ENCODE measurements around the gene RPS25. TPM values are rescaled to one million over a fixed set of nuclear protein-coding genes. Genes with fewer than 3 reads are reported as not detected.
A peak's percentile ranks its signal among the peaks of the same experiment; 100 is the strongest.

Gene RPS25
- total and polyA plus RNA-seq, 2 donors from 2014 or later = 852 to 1,047 TPM

GRCh38 chr11:119025978-119026766, 8.0 kb upstream of the RPS25 start:
- Histone ChIP-seq H3K9me3 (ENCODE audit: control insufficient read depth in 2 of 3, insufficient read depth in 1 of 3, low read length in 3 of 3) (no peaks in the 10 kb centered on the region), H3K4me1 (ENCODE audit: control insufficient read depth in 2 of 3, insufficient read depth in 2 of 3, low read depth in 1 of 3, low read length in 3 of 3) (peaks cover 5 to 53% (median 50%) of the 10 kb centered on the region in 3 donors), H3K27ac (ENCODE audit: low read depth in 2 of 2, low read length in 2 of 2) (peak overlapping the region in 1 of 2 donors; percentile 20), H3K36me3 (ENCODE audit: control insufficient read depth in 2 of 3, insufficient read depth in 3 of 3, low read length in 3 of 3) (peaks cover 9 to 47% (median 31%) of the 10 kb centered on the region in 3 donors), H3K4me3 (ENCODE audit: low read length in 3 of 3) (peak overlapping the region; percentile 12 to 91 (median 70)), H3K27me3 (ENCODE audit: control insufficient read depth, insufficient read depth, low read length) (no peaks in the 10 kb centered on the region), H3K9ac (ENCODE audit: low read length in 3 of 3) (no peak overlapping the region)
- DNase-seq (no peak), FAIRE-seq (no peak)
- intact Hi-C loops (cut with DNase I) = no loop called here
- TF ChIP-seq CTCF (IDR thresholded peaks at IDR 0.05; ENCODE audit: borderline replicate concordance, extremely low read depth, insufficient read depth) = no peak

- Histone ChIP-seq H3K36me3 (ENCODE audit: control insufficient read depth in 2 of 3, insufficient read depth in 3 of 3, low read length in 3 of 3) (peaks cover 9 to 47% (median 31%) of the 10 kb centered on the region in 3 donors), H3K9ac (ENCODE audit: low read length in 3 of 3) (no peak overlapping the region)
Observed at GRCh38 chr11:119025541-119025940, 7.4 kb upstream of the RPS25 start.

GRCh38 chr11:119025099-119025473, 6.9 kb upstream of the RPS25 start:
- H3K9ac ChIP-seq (ENCODE audit: low read length in 3 of 3) = no peak overlapping the region
- TF ChIP-seq CTCF (IDR thresholded peaks at IDR 0.05; ENCODE audit: borderline replicate concordance, extremely low read depth, insufficient read depth) = no peak
- peaks cover 5 to 57% (median 53%) of the 10 kb centered on the region in 3 donors for H3K4me1 ChIP-seq (ENCODE audit: control insufficient read depth in 2 of 3, insufficient read depth in 2 of 3, low read depth in 1 of 3, low read length in 3 of 3)
- FAIRE-seq (no peak), DNase-seq (no peak)
- H3K36me3 ChIP-seq (ENCODE audit: control insufficient read depth in 2 of 3, insufficient read depth in 3 of 3, low read length in 3 of 3) = peaks cover 9 to 47% (median 31%) of the 10 kb centered on the region in 3 donors
- intact Hi-C loops (cut with DNase I) = no loop called here
- H3K9me3 ChIP-seq (ENCODE audit: control insufficient read depth in 2 of 3, insufficient read depth in 1 of 3, low read length in 3 of 3) = no peaks in the 10 kb centered on the region
- no peaks in the 10 kb centered on the region for H3K27me3 ChIP-seq (ENCODE audit: control insufficient read depth, insufficient read depth, low read length)
- peak overlapping the region; percentile 47 to 66 for H3K27ac ChIP-seq (ENCODE audit: low read depth in 2 of 2, low read length in 2 of 2)
- peak overlapping the region in 2 of 3 donors; percentile 70 to 91 for H3K4me3 ChIP-seq (ENCODE audit: low read length in 3 of 3)

More at GRCh38 chr11:119025541-119025940, 7.4 kb upstream of the RPS25 start:
- no peak for TF ChIP-seq CTCF (IDR thresholded peaks at IDR 0.05; ENCODE audit: borderline replicate concordance, extremely low read depth, insufficient read depth)
- peak overlapping the region; percentile 20 to 47 for H3K27ac ChIP-seq (ENCODE audit: low read depth in 2 of 2, low read length in 2 of 2)
- no peaks in the 10 kb centered on the region for H3K9me3 ChIP-seq (ENCODE audit: control insufficient read depth in 2 of 3, insufficient read depth in 1 of 3, low read length in 3 of 3)
- FAIRE-seq (no peak), DNase-seq (no peak)
- H3K27me3 ChIP-seq (ENCODE audit: control insufficient read depth, insufficient read depth, low read length) = no peaks in the 10 kb centered on the region
- intact Hi-C loops (cut with DNase I) = no loop called here
- peaks cover 5 to 53% (median 51%) of the 10 kb centered on the region in 3 donors for H3K4me1 ChIP-seq (ENCODE audit: control insufficient read depth in 2 of 3, insufficient read depth in 2 of 3, low read depth in 1 of 3, low read length in 3 of 3)
- peak overlapping the region in 2 of 3 donors; percentile 70 to 91 for H3K4me3 ChIP-seq (ENCODE audit: low read length in 3 of 3)
